ENCODE results near the gene EXTL1.

EXTL1 gene

DNA sequence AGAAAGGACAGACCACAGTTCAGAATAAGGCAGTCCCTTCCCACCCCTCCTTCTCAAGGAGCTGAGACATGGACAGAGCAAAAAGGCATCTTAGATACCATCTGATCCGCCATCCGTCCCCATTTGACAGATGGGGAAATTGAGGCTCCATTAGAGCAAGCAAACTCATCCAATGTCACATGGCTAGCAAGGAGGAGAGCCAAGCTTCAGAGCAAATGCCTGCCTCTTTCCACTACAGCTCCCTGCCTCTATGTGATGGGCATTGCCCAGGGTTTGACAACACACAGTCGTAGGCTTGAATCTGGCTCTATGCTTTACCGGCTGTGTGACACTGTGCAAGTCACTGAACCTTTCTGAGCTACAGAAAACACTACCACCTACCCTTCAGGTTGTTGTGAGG, 20.4 kb downstream of the EXTL1 start:
- DNase-seq (ENCODE audit: low spot score) = no peak

- no peak for DNase-seq (ENCODE audit: low spot score)
These were observed 22.2 kb downstream of the EXTL1 start for GRCh38 chr1:26043765-26044164.

- no peak for DNase-seq (ENCODE audit: low spot score)
These were observed 22.8 kb downstream of the EXTL1 start for GRCh38 chr1:26044414-26044813.

DNA sequence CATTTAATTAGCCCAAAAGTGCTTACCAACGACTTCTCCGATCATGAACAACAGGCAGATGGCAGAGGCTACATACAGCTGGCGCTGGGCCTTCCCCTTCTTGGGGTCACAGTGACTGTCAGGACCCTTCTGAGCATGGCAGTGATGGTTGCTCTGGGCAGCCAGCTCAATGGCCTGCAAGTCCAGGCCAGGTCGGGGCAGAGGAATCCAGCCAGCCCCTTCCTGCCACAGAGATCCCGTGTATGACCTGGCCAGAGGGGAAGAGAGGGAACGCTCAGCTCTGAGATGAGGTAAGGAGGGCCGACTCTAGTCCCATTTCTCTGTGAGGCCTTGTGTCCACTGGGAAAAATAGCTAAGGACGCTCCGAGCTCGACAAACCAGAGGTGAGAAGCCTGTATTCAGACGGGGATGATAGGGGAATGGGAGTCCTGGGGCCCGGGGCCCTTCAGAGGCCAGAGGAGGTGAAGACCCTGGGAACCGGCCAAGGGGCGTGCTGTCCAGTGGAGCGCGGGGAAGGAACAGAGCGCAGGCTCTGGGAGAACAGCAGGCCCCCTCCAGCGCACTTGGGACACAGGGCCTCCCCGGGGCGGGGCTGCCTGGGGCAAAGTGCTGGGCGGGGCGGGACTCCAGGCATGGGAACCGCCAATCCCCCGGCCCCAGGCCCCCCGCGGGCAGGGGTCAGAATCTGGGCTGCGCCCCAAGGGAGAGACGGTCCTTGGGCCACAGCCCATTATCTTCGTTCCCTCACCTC, 23.6 kb downstream of the EXTL1 start:
- no peak for DNase-seq (ENCODE audit: low spot score)

DNA sequence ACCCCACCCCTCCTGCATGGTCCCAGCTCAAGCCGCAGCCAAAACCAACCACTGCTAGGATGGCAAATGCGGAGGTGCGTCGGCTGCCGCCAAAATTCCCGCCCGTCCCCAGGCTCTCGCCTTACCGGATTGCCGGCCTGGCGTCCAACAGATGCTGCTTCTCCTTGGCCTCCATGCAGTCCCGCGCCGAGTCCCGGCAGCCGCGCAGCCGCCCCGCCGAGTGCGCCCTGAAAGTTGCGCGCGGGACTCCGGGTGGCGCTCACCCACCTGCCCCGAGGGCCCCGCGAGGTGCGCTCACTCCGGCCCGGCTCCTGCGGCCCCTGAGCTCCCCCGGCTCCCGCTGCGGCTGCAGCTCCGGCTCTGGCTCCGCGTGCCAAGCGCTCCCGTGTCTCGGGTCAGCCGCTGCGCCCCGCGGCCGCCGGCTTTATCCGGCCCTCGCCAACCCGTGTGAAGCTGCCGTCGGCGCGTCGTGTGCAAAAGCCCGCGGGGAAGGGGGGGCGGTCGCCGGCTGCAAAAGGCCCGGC, 24.2 kb downstream of the EXTL1 start, which contains the start of gene SLC30A2:
Gene SLC30A2, minus strand, starts transcription at position 397 of the 524 bp plus-strand sequence. Its CDS starts 222 bp downstream, at position 175.
- DNase-seq (ENCODE audit: low spot score) = no peak

- DNase-seq (ENCODE audit: low spot score) = no peak
These were observed 24.9 kb downstream of the EXTL1 start for GRCh38 chr1:26046246-26047095.

DNA sequence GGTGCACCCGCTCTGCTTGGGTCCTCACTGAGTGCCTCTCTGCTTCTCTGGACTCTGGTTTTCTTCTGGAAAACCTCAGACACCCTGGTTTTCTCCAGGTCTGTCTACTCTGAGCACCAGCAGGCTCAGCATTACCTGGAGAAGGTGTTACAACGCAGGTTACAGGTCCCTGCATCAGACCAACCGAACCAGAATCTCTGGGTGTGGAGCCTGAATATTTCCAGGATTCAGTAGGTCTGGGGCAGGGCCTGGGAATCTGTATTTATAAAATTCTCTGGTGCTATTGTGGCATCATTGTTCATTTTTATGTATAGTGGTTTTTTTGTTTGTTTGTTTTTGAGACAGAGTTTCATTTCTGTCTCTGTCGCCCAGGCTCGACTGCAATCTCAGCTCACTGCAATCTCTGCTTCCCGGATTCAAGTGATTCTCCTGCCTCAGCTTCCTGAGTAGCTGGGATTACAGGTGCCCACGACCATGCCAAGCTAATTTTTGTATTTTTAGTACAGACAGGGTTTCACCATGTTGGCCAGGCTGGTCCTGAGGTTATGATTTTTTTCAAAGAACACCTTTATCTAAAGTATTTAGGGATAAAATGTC, 25.8 kb downstream of the EXTL1 start:
- DNase-seq (ENCODE audit: low spot score) = no peak

- DNase-seq (ENCODE audit: low spot score) = no peak
These were observed 28.1 kb downstream of the EXTL1 start for GRCh38 chr1:26049531-26050247.

DNA sequence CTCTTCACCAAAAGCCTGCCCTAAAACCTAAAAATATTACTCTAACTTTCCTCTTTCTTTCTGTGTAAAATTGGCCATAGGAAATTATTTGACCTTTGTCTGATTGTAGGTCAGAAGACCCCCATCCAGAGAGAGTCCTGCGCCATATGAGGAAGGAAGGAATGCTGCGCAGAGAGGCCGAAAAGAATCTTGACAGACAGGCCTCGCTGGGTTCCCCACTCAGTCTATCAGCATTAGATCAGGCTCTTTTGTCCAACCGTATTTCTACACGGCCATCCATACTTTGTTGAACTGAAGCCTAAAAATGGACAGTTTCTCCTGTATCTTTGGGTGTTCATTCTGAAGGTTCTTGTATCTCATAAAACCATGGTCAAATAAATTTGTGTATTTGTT, 28.7 kb downstream of the EXTL1 start:
- no peak for DNase-seq (ENCODE audit: low spot score)

DNA sequence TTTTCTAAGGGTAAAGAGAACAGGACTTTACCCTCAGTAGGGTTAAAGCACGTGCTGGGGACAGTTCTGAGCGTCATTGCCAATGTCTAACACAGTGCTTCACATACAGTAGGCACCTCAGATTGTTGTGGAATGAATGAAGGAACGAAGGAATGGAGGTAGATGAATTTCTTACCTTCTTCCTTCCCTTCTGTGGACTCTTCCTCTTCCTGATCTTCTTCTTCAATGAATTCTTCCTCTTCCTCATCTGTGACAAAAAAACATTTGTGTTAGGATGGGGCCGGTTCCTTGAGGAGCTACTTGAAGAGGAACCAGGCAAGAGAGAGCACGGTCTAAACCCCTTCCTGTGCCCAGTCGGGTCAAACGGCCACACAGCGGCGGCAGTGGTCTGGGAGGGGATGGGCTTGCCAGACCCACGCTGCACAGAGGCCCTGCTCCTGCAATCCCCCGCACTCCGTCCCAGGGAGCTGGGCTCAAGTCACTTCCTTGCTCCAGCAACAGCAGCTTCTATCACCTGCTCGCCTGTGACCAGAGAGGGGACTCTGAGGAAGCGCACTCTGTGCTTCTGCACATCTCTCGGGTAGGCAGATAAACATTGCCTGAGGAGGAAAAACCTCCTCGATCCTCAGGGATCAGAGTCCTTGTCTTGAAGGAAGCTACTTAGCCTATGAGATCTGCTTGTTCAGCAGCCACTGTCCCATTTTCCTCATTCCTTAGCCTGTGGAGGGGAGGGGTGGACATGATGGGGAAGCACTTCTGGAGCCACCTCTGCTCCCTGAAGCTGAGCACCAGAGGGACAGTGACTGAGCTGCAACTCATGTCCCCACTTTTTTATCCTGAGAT, 32.4 kb downstream of the EXTL1 start:
- no peak for DNase-seq (ENCODE audit: low spot score)

DNA sequence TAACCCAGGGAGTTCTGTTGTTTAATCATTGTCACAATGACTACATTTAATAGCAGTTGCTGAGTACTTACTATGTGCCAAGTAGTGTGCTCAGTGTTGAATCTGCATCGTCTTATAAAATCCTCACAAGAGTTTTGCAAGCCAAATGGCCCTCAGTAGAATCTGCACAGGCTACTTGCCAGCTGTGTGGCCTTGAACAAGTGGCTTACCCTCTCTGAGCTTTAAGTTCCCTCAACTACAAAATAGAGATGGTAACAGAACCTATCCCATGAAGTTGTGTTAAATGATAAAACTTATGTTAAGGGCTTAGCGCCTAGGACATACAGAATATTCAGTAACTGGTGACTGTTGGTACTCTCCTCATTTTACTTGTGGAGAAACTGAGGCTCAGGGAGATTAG, 33.5 kb downstream of the EXTL1 start:
- no peak for DNase-seq (ENCODE audit: low spot score)

DNA sequence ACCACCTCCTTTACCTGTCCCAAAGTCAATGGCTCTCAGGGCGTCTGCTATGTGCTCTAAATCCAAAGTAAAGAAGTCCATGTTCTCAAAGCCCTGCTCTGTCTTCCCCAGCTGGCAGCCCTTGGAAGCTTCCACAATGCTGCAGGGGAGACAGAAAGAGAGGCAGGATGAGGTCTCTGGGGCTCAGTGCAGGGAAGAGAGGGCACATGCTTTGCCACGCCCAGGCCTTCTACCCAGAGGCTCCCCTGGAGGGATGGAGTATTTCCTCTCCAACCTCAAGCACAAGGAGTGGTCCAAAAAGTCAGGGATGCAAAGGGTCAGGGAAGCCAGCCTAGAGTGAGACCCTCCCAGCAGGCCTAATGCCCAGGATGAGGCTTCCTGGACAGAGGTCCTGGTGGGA, 35.6 kb downstream of the EXTL1 start:
- DNase-seq (ENCODE audit: low spot score) = no peak

DNA sequence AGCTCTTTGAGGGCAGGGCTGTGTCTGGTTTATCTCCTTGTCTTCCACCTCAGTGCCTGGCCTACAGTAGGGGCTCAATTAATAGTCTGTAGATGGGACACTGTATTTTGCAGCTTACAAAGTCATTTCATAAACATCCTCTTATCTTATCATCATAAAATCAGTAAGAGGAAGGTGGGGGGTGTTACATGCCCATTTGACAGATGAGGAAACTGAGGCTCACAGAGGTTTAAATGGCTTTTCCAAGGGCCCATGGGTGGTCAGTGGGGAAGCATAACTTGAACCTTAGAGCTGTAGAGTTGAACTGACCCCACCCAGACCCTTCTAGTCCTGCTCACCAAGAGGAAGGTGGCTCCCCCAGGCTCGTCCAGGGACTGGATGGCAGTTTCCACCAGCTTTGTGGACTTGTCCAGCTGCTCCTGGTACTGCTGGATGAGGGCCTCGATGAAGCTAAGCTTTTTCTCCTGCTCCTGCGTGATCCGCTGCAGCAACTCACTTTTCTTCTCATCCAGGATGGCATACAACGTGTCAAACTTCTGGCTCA, 36.5 kb downstream of the EXTL1 start:
- DNase-seq (ENCODE audit: low spot score) = no peak

- DNase-seq (ENCODE audit: low spot score) = no peak
These were observed 38.3 kb downstream of the EXTL1 start for GRCh38 chr1:26059906-26060305.

DNA sequence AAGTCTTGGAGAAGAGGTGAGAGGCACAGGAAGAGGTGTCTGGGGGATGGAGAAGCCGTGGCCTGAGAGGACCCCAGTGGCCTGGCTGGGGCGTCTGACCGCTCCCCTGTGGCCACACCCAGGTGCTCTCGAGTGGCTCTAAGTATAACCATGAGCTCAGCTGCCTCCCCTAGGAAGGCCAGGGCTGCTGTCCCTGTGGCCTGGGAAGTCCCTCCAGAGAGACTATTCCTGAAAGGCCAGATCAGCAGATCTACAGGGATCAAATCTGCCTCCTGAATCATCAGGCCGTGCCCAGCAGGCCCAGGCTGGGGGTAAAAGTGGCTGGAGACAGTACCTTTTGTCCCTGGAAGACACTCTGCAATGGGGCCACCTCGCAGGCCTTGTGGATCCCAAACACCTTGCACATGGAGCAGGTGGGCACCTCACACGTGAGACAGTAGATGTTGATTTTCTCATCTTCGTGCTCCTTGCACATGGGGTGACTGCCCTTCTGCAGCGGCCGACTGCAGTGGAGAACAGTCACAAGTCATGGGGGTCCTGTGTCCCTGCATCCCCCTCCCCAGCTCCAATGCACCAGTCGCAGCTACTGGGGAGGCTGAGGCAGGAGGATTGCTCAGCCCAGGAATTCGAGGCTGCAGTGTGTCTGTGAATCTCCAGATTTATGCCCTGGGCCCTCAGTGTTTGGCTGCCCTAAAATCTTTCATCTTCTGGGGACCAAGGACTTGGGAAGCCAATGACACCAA, 39.4 kb downstream of the EXTL1 start:
- DNase-seq (ENCODE audit: low spot score) = no peak

GRCh38 chr1:26064553-26064952, 43.0 kb downstream of the EXTL1 start:
- no peak for DNase-seq (ENCODE audit: low spot score)

- no peak for DNase-seq (ENCODE audit: low spot score)
These were observed 44.6 kb downstream of the EXTL1 start for GRCh38 chr1:26066160-26066559.

GRCh38 chr1:26066857-26067256, 45.3 kb downstream of the EXTL1 start:
- no peak for DNase-seq (ENCODE audit: low spot score)

DNA sequence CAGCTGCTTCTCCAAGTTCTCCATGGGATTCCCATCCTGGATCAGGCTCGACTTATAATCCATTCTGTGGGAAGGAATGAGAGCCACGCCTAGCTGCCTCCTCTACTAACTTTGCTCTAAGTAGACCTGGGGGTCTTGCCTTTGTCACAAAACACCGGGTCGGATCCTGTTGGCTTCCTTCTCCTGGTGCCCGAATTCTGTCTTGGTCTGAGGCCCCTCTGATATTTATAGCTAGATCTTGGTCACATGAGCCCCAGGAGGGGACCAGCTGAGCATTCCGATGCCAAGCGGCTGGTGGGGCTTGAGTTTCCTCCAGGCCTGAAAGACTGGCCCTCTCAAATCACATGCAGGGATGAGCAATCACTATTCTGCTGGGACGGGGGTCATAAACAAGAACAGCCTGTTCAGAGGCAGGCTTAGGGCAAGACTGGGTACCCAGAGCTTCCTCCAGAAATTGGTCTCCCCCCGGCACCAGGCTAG, 45.9 kb downstream of the EXTL1 start, which contains the start of gene TRIM63:
Gene TRIM63, minus strand, starts transcription at position 199 of the 480 bp plus-strand sequence. Its CDS starts 136 bp downstream, at position 63.
- DNase-seq (ENCODE audit: low spot score) = no peak

DNA sequence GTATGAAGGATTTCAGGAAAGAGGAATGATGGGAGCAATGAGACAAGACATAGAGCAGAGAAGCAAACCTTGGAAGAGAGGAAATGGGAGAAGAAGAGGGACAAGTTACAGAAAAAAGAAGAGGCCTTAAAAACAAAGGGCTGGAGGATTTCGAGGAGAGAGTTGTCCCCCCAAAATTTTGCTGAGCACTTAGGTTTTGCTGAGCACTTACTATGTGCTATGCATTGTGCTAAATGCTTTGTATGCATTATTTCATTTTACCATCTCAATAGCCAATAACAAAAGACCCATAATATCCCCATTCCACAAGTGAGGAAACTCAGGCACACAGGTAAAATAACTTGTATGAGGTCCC, 48.3 kb downstream of the EXTL1 start:
- no peak for DNase-seq (ENCODE audit: low spot score)

All from LoVo (cell line).